Adrenal gland (tissue), 5 donors: ENCODE data around the gene DRGX.

Source experiments
- CTCF ChIP-seq, 6 experiments: fragments of 450-650 bp in 4 of 6; fragments of 200-600 bp in 2 of 6; sonication (generic) in 1 of 6; IDR thresholded peaks; 1 replicate in 5 of 6; 2 replicates in 1 of 6; pipeline versions ENCODE4 v1.5.1 to v1.8.0; 2016 to 2021; ENCODE audit warnings: antibody characterized with exemption in 6 of 6, mild to moderate bottlenecking in 2 of 6, moderate library complexity in 1 of 6
- POLR2A ChIP-seq, 2 donors: fragments of 450-650 bp; IDR thresholded peaks; one replicate each; pipeline ENCODE4 v1.6.1; 2017; ENCODE audit warnings: antibody characterized with exemption in 2 of 2, mild to moderate bottlenecking in 2 of 2, moderate library complexity in 1 of 2
- donor health status: DM: no; HTN: no; CAD: no.

- no peak for TF ChIP-seq POLR2A (IDR thresholded peaks at IDR 0.05)
- TF ChIP-seq CTCF (IDR thresholded peaks at IDR 0.05) = peak; percentile 87 to 93 (median 90)
Measured at GRCh38 chr10:49407552-49408137, 11.8 kb upstream of the DRGX start.
